HG03139 (cell line): ENCODE data around the gene TXNDC17.
"Not testable (repeated sequence)": the region's sequence is repeated elsewhere in the genome, so short reads cannot be mapped to it uniquely, and the experiment has no call there.

Source experiments
- ATAC-seq: cut with Tn5 transposase; IDR thresholded peaks from one replicate; pipeline ENCODE4 v1.9.1; 2021; ENCODE audit not compliant: unreplicated experiment

The TXNDC17 gene

DNA sequence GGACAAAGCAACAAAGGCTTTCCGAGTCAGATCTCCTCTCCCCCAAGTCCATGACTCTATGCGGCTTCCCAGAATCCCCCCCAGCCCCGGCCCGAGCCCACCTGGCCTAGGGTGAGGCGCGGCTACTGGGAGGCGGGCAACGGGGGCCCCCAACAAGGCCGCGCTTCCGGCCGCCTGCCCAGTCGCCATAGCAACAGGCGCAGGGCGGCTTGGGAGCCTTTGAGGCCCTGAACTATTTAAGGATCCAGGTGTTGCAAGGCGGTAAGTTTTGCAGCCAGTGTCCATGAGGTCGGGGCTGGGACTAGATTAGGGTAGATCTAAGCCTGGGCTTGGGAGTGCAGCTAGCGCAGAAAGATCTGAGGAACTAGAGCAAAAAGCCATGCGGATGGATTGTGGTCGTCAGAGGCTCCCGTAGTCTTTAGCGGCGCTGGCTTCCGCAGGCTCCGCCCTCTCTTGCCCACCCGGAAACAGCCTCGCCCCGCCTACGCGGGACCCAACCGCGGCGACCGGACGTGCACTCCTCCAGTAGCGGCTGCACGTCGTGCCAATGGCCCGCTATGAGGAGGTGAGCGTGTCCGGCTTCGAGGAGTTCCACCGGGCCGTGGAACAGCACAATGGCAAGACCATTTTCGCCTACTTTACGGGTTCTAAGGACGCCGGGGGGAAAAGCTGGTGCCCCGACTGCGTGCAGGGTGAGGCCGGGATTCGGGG, at the start of gene TXNDC17, which contains the start of gene KIAA0753:
TSS of gene TXNDC17 (plus strand) at position 525 of the 711 bp plus-strand sequence. CDS start at position 548, 23 bp downstream.
TSS of gene KIAA0753 (minus strand) at position 176 of the 711 bp plus-strand sequence. CDS start 5,608 bp downstream, outside the sequence.
- ATAC-seq, result peak; percentile 66

DNA sequence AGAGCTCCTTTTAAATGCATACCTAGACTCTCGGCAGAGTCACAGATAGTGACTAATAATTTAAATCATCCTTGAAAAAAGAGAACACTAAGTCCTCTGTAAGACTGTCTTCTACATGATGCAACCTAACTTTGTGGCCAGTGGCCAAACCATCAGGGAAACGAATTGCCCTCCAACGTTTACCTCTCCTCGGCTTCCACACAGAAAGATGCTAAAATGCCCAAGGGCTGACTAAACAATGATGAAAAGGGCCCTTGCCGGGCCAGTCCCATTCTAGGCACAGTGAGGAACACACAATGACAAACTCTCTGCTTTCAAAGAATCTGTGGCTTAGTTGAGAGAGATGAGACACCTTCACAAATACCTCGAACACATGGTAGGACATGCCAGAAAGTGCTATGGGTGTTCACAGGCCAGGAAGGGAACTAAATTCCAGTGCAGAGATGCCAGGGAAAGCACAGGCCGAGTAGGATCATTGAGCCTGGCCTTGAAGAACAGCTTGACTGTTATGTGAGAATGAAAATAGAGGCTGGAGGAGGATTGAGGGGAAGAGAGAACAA, 49.2 kb upstream of the TXNDC17 start:
- no peak for ATAC-seq

DNA sequence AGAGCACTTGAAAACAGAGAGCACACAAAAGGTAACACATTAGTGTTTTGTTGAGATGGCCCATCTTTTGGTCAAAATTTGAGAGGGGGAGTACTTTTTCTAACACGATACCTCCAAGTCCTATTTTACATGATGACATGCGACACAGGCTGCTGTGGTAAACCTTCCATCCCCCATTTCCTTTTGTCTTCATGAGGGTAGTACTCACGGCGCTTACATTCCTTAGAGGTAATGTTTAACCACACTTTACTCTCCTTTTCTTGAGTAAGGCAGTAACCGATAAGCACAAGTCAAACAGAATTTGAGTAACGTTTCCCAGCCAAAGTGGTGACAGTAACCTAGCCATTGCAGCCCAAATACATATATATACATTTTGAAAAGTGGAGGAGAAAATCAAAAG, 48.7 kb upstream of the TXNDC17 start:
- no peak for ATAC-seq

DNA sequence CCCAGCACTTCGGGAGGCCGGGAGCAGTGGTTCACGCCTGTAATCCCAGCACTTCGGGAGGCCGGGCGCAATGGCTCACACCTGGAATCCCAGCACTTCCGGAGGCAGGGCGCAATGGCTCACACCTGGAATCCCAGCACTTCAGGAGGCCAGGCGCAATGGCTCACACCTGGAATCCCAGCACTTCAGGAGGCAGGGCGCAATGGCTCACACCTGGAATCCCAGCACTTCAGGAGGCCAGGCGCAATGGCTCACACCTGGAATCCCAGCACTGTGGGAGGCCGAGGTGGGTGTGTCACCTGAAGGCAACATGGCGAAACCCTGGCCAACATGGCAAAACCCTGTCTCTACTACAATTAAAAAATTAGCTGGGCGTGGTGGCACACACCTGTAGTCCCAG, 47.5 kb upstream of the TXNDC17 start:
- not testable (repeated sequence) for ATAC-seq

DNA sequence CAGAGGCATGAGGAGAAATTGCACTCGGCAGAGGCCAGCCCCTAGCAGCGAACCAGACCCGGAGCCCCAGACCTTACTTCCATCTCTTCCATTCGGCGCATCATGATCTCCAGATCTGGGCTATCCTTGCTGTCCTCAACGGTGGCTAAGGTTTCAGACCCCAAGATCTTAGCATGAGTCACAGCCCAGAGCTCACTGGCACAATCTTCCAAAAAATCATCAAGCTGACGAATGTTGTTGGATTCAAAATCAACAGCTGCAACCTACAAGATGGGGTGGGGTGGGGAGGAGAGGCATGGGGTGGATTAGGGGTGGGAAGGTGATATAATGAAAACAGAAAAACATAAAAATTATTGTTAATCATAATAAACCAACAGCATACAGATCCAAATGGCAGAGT, 44.8 kb upstream of the TXNDC17 start:
- ATAC-seq, result no peak

DNA sequence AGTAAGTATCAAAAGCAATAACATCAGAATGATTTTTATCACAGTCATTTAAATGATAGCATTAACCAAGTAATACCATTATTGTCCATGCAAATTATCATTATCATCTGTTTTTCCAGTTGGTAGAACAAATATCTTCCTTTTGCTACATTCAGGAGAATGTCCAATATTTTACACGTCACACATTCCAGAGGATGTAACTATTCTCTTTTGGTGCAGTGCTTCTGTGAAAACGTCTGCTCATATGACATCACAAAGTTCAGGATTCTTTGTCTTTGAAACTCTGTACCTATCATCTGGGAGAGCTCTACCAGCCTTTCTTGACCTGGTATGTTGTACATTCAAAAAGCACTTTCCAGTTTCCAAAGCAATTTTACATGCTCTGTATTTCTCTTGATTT, 44.3 kb upstream of the TXNDC17 start:
- no peak for ATAC-seq

DNA sequence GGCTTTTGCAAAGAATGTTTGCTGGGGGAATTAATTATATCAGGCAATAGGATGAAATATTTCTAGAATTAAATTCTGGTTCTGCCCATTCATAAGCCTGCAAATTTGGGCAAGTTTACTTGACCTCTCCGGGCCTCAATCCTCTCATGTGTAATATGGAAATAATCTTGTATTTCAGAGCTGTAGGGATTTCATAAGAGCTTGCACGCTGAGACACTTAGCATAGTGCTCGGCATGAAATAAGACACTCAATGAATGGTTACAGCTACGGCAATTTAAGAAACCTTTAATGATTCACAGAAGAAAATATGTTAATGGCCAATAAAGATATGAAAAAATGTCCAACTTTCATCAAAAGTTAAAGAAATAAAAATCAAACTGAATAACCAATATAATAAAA, 43.9 kb upstream of the TXNDC17 start:
- ATAC-seq, result no peak

DNA sequence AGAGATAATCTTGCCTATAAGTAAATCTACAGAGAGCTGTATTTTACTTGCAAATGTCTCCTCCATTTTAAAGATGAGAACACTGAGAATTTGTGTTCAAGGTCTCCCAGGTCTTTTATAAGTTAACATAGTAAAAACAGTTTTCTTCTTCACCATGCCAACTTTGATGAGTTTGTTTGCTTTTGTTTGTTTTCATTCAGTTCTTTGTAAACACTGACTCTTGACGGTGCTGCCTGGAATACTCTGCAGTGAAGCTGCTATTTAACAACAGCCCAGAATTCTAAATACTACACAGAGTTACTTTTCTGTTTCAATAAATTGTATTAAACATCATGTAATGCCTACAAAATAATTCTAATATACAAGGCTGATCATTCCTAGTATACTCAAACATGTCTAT, 43.1 kb upstream of the TXNDC17 start:
- no peak for ATAC-seq

DNA sequence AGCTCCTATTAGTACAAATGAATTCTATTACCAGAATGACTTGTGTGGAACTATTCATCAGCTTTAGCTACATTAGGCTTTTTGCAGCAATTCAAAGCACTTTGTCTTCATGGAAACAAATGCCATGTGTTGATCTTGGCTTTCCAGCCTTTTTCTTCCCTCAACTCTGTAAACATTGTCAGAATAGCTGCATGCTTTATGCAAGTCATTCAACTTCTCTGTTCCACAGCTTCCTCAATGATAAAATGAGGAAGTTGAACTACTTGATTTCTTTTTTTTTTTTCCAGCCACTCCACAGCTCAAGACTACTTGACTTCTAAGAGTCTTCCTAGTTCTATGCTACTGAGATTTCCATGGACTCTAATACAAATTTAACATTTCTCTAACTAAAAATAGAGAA, 41.5 kb upstream of the TXNDC17 start:
- no peak for ATAC-seq

DNA sequence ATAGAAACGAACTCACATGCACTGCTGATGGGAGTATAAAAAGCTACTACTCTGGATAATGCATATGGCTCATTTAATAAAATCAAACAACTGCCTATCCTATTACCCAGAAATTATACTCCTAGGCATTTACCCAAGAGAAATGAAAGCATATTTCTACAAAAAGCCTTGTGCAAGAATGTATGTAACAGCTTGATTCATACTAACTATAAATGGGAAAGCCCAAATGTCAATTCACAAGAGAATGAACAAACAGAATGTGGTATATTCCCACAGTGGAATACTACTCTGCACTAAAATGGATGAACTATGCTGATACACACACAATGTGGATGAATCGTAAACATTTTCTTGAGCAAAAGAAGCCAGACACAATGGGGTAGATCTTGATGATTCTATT, 38.7 kb upstream of the TXNDC17 start:
- ATAC-seq, result no peak

DNA sequence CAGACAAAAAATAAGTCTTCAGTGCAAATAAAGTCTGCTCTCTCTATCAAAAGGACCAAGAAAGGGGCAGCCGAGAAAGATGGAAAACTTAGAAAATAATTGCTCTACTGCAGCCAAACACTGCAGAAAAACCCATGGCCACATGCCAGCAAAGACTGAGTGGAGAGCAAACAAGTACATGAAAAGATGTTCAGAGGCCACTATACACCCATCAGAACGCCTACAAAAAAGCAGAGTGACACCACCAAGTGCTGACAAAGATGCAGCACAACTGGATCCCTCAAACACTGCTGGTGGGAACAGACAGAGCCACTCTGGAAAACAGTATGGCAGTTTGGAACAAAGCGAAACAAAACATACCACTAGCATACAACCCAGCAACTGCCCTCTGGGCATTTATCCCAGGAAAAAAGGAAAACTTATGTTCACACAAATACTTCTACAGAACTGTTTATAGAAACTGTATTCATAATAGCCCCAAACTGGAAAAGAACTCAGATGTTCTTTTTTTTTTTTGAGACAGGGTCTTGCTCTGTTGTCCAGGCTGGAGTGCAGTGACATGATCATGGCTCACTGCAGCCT, 37.0 kb upstream of the TXNDC17 start:
- ATAC-seq, result no peak

DNA sequence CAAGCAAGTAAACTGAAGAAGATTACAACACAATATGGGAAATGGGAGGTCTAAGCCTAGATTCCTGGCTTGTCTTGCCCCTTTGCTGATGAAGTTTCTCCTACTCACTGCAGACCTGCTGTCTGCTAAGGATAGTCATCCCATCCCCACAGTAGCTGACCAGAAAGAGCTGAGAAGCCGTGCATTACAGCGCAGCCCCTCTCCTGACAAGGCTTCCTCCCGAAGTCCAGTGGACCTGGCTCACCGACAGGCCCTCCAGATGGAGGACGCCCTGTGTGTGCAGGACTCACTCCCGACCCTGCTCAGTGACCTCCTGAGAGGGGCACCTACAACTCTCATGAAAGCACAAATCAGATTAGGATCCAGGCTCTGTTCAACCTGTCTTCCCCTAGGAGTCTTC, 35.7 kb upstream of the TXNDC17 start:
- ATAC-seq, result no peak

DNA sequence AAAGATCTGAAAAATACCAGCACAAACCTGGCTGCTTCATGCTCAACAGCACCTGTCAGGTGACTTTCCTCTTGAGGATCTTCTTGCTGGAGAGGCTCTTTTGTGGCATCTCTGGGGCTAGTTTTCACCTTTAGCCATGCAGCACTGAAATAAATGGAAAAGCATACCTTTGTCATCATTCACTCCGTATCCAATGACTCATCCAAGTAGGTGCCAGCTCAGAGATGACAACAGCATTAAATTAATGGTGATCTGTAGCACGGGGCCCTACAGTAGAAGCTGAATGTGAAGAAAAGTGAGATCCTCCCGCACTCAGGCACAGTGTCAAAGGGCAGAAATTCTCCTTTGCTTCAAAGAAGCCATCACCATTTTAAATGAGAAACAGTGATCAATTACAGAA, 32.5 kb upstream of the TXNDC17 start:
- no peak for ATAC-seq

DNA sequence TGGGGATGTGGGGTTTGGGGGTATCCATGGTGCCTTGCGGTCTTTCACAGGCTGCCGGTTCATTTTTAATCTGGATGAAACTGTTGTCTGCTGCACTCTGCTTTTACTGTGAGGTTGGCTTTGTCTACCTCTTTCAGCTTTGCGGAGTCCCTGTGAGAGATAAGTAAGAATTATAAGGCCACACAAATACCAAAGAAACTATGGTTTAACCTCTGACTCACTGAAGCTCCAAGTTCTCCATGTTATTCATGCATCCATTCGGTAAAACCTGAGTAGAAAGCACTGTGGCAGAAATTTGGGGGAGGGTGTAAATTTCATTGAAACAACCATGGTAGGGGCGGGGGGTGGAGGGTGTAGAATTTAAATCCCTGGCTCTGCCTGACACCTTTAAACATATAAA, 30.8 kb upstream of the TXNDC17 start:
- no peak for ATAC-seq

DNA sequence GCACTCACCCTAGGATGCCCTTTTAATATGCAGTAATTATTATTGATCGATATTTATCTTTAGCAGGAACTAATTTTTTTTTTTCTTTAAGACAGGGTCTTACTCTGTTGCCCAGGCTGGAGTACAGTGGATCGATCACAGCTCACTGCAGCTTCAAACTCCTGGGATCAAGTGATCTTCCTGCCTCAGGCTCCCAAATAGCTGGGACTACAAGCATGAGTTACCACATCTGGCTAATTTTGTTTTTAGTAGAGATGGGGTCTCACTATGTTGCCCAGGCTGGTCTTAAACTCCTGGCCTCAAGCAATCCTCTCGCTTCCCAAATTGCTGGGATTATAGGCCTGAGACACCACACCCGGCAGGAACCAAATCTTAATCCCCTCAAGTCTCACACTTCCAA, 29.6 kb upstream of the TXNDC17 start:
- ATAC-seq, result no peak

DNA sequence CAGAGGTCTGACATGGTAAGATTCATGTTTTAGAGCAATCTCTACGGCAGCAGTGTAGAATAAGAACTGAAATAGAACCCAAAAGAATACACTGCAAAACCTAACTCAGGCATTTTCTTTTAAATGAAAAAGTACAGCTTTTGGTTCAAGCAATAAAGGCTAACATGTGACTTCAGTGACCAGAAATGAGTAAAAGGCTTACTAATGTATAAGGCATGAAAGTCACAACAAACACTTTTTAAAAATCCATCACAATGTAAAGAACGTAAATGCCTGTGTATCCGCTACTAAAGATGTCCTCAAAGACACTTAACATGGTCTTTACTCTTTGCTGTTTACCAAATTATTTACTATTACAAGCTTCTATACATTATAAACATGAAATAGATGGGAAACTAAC, 16.9 kb upstream of the TXNDC17 start:
- no peak for ATAC-seq

DNA sequence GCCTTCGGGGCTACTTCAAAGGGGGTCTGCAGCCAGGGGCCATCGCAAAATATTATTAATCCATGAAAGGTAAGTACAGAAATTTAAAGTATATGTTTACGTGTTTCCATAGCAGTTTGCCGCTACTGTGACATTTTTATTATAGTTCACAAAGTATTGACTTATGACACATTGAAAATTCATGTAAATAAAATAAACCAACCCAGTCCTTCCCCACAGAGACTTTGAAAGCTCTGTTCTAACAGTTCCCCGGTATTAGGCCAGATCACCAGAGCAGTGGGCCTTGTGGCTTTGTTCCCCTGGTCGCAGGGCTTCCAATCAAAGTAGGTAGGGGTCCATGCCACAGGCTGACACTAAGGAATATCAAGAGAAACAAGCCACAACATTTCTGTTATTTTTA, 14.2 kb upstream of the TXNDC17 start:
- ATAC-seq, result no peak

DNA sequence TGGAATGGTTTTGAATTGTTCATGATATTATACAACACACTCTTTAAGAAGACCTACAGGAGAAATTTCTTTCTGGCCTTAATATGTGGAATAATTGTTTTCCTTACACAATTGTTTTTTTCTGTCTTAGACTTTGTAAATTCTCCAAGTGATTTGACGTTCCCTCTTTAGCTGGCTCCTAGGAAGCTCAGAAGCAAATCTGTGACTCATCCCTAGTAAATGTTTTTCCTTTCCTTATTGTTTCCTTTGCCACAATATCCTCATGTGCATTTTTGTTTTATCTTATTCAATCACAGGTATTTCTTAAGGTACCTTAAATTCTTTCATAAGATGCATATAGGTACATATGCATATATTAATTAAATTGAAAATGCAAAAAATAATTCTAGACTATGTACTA, 13.8 kb upstream of the TXNDC17 start:
- ATAC-seq, result no peak

DNA sequence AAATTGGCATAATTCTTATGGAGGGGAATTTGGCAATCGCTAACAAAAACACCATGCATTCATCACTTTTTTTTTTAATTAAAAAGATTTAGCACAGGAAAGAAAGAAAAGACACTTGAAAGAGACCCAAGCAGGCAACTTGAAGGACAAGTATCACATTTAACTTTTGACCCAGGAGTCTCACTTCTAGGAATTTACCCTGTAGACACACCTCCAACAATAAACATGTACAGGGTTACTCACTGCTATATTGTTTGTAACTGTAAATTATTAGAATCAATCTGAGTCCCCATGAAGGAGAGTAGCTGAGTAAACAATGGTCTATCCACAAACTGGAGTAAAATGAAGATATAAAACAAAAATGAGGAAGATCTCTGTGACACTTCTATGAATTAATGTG, 10.5 kb upstream of the TXNDC17 start:
- no peak for ATAC-seq

DNA sequence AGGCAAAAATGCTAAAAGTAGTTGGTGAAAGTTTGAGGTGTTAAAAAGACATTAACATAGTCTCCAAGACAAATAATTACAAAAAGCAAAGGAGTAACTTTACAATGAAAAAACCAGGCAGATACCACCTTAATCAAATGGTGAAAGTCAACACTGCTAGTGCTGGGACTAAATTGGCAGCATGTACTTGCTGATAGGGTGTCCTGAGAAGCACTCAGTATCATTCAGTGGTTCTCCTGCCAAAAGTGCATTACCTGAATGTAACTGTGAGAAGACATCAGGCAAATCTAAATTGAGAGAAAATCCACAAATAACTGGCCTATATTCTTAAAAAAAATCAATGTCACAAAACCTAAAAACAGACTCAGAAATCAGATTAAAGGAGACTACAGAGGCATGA, 8.3 kb upstream of the TXNDC17 start:
- ATAC-seq, result no peak

DNA sequence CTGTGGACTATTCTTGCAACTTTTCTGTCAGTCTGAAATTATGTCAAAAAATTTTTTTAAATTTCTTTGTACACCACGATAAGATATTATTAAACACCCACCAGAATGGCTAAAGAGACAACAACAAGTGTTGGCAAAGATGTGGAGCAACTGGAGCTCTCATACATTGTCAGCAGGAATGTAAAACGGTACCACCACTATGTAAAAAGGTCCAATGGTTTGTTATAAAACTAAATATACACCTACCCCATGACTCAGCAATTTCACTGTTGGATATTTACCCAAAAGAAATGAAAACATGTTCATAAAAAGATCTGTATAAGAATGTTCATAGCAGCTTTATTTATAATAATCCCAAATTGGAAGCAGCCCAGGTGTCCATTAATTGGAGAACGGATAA, 7.6 kb upstream of the TXNDC17 start:
- no peak for ATAC-seq

DNA sequence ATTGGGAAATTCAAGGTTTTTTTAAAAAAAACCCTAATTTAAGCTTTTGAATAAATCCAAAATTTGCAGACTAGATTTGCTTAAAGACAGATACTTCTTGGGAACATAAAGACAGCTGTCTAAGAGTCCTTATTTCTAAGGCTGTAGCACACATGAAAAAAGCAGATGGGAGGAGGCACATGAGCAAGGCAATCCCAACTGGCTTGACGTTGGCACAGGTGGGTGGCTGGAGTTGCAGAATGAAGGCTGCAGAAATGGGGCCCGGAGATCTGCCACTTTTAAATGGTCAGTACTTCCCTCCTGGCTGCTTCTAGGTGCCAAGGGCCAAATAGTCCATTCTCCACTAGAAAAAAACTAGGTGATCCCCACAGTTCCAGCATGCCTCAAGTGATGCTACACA, 4.8 kb upstream of the TXNDC17 start:
- no peak for ATAC-seq
